Ovary (tissue), 9 donors: ENCODE measurements around the gene EDN1. TPM values are rescaled to one million over a fixed set of nuclear protein-coding genes. Genes with fewer than 3 reads are reported as not detected.

ENCODE experiments used
- DNase-seq, 5 donors: peaks; one replicate each; pipeline ENCODE4 v3.0.0-alpha.2; 2019 to 2020
- H3K27ac ChIP-seq, 2 donors: fragments of 200-600 bp; one replicate each; pipeline versions ENCODE4 v1.5.1 to v1.8.0; 2019 to 2022
- H3K27me3 ChIP-seq: fragments of 200-600 bp; one replicate; pipeline ENCODE4 v1.8.0; 2022
- H3K36me3 ChIP-seq: fragments of 200-600 bp; sonication (generic); one replicate; pipeline ENCODE4 v1.5.1; 2019
- H3K4me1 ChIP-seq: one replicate; pipeline ENCODE4 v1.8.1; 2013; ENCODE audit warnings: mild to moderate bottlenecking, moderate library complexity; ENCODE audit not compliant: insufficient read depth
- H3K4me3 ChIP-seq: fragments of 200-600 bp; sonication (generic); one replicate; pipeline ENCODE4 v1.5.1; 2017
- H3K9me3 ChIP-seq, 2 donors: fragments of 200-600 bp in 1 of 2; sonication (generic) in 1 of 2; one replicate each; pipeline versions ENCODE4 v1.5.1 to v1.8.1; 2013 to 2019; ENCODE audit warnings: mild to moderate bottlenecking in 1 of 2, moderate library complexity in 1 of 2
- CTCF ChIP-seq, 3 donors: fragments of 450-650 bp in 2 of 3; fragments of 200-600 bp in 1 of 3; IDR thresholded peaks; one replicate each; pipeline versions ENCODE4 v1.5.1 to v1.8.0; 2016 to 2022; ENCODE audit warnings: antibody characterized with exemption in 3 of 3, mild to moderate bottlenecking in 1 of 3
- EP300 ChIP-seq: sonication (generic); formaldehyde crosslinking; IDR thresholded peaks from one replicate; pipeline ENCODE4 v1.6.1; 2017; ENCODE audit warnings: antibody characterized with exemption
- POLR2A ChIP-seq: fragments of 450-650 bp; IDR thresholded peaks from one replicate; pipeline ENCODE4 v1.6.1; 2017; ENCODE audit warnings: antibody characterized with exemption, mild to moderate bottlenecking, moderate library complexity
- WGBS, 3 donors: extraction: QIAGEN DNeasy Blood & Tissue Kit in 1 of 3; methylation state at CpG; one replicate each; pipeline versions ENCODE4 v1.1.5 to v1.1.7; 2013 to 2017; 5-methylcytosine and 5-hydroxymethylcytosine counted together
- intact Hi-C, 4 donors: fragments of 100-400 bp; cut with DNase I; formaldehyde crosslinking; loops; one replicate each; pipeline versions ENCODE4 v1.11.0 to v1.15.1; 2022 to 2023
- polyA plus RNA-seq, 2 donors: library from polyadenylated mRNA; stranded (reverse); fragments of 200-250 nt in 1 of 2; fragments of 350-450 nt in 1 of 2; fragmentation: Illumina TruSeq in 1 of 2; extraction: RNeasy Lipid Tissue Mini Kit (QIAGEN cat#74804) in 1 of 2; gene quantifications; one replicate each; pipeline ENCODE4 v1.2.3, GENCODE V29; 2013 to 2014
- total RNA-seq, 7 donors: library from RNA; depleted of rRNA in 2 of 7; stranded (reverse); fragments of >200 nt in 2 of 7; fragmentation: NEBNext Ultra II Directional in 3 of 7; extraction: Animal tissue kit (Norgen Biotek cat#: 25700) in 3 of 7; gene quantifications; one replicate each; pipeline versions ENCODE4 v1.1.0 to v1.2.4, GENCODE V29; 2016 to 2023
- donor health status: DM: no; HTN: no; CAD: no; lungs with moderate emphysema.
- donor health status: DM: no; HTN: no; CAD: no.
- donor health status: Bipolar disorder and iron deficiency.
- donor health status: DM: yes; HTN: yes; CAD: no.
- donor health status: DM: no; HTN: no; CAD: no.
- donor health status: DM: yes; HTN: yes; CAD: no.

EDN1 gene
- total and polyA plus RNA-seq, 9 donors = 0.95 to 11.1 (median 3.1) TPM

- Histone ChIP-seq H3K9me3 (no peaks in the 10 kb centered on the region), H3K27ac (no peak overlapping the region), H3K4me1 (no peaks in the 10 kb centered on the region), H3K36me3 (no peaks in the 10 kb centered on the region), H3K4me3 (no peak overlapping the region), H3K27me3 (no peaks in the 10 kb centered on the region)
- DNase-seq = no peak
- no peak for TF ChIP-seq EP300
- TF ChIP-seq CTCF (IDR thresholded peaks at IDR 0.05) = no peak
- no peak for TF ChIP-seq POLR2A
- intact Hi-C loops = no loop called here
- 42 to 50% (median 47%) methylated on average over 12 of the region's 12 CpGs for WGBS, 3 donors
Observed at GRCh38 chr6:12339808-12340487, 49.8 kb downstream of the EDN1 start.

GRCh38 chr6:12340488-12340818 lies 50.3 kb downstream of the EDN1 start:
- no peak for TF ChIP-seq CTCF (IDR thresholded peaks at IDR 0.05)
- TF ChIP-seq POLR2A = no peak
- Histone ChIP-seq H3K9me3 (no peaks in the 10 kb centered on the region), H3K4me1 (no peaks in the 10 kb centered on the region), H3K36me3 (no peaks in the 10 kb centered on the region), H3K27ac (no peak overlapping the region), H3K4me3 (no peak overlapping the region), H3K27me3 (no peaks in the 10 kb centered on the region)
- intact Hi-C loops = no loop called here
- DNase-seq = no peak
- WGBS, 3 donors = 48 to 75% (median 57%) methylated on average over 6 of the region's 6 CpGs

- 69 to 80% (median 74%) methylated on average over 4 of the region's 4 CpGs for WGBS, 3 donors
- TF ChIP-seq CTCF (IDR thresholded peaks at IDR 0.05) (no peak), POLR2A (no peak), EP300 (no peak)
- H3K4me1 ChIP-seq = no peaks in the 10 kb centered on the region
- no peak for DNase-seq
- H3K27me3 ChIP-seq = no peaks in the 10 kb centered on the region
- H3K36me3 ChIP-seq = no peaks in the 10 kb centered on the region
- no peak overlapping the region for H3K4me3 ChIP-seq
- H3K9me3 ChIP-seq = no peaks in the 10 kb centered on the region
- H3K27ac ChIP-seq = no peak overlapping the region
- intact Hi-C loops = no loop called here
Observed at GRCh38 chr6:12342664-12343063, 52.5 kb downstream of the EDN1 start.

GRCh38 chr6:12343122-12343439 lies 52.9 kb downstream of the EDN1 start:
- 68 to 81% (median 72%) methylated on average over 5 of the region's 5 CpGs for WGBS, 3 donors
- DNase-seq = no peak
- H3K27me3 ChIP-seq = no peaks in the 10 kb centered on the region
- no peaks in the 10 kb centered on the region for H3K4me1 ChIP-seq
- H3K36me3 ChIP-seq = no peaks in the 10 kb centered on the region
- no peak overlapping the region for H3K27ac ChIP-seq
- no peak for TF ChIP-seq CTCF (IDR thresholded peaks at IDR 0.05)
- no peak for TF ChIP-seq EP300
- TF ChIP-seq POLR2A = no peak
- H3K4me3 ChIP-seq = no peak overlapping the region
- intact Hi-C loops = no loop called here
- H3K9me3 ChIP-seq = no peaks in the 10 kb centered on the region
